BLaER1 (cell line): ENCODE results near the gene GLG1.
"Not testable (repeated sequence)": the region's sequence is repeated elsewhere in the genome, so short reads cannot be mapped to it uniquely, and the experiment has no call there.

Experiments used
- H3K27ac ChIP-seq: shearing (Covaris generic); formaldehyde crosslinking; 2 replicates; pipeline ENCODE4 v1.8.1; 2022
- H3K27me3 ChIP-seq: shearing (Covaris generic); formaldehyde crosslinking; 2 replicates; pipeline ENCODE4 v1.8.1; 2022
- H3K36me3 ChIP-seq: shearing (Covaris generic); formaldehyde crosslinking; 2 replicates; pipeline ENCODE4 v1.8.1; 2022
- H3K4me1 ChIP-seq: shearing (Covaris generic); formaldehyde crosslinking; 2 replicates; pipeline ENCODE4 v1.8.1; 2022
- H3K4me2 ChIP-seq: shearing (Covaris generic); formaldehyde crosslinking; 2 replicates; pipeline ENCODE4 v1.8.1; 2022
- H3K4me3 ChIP-seq: shearing (Covaris generic); formaldehyde crosslinking; 2 replicates; pipeline ENCODE4 v1.8.1; 2022
- H3K9ac ChIP-seq: shearing (Covaris generic); formaldehyde crosslinking; 2 replicates; pipeline ENCODE4 v1.8.1; 2022
- H3K9me3 ChIP-seq: shearing (Covaris generic); formaldehyde crosslinking; 2 replicates; pipeline ENCODE4 v1.8.1; 2022
- H4K20me1 ChIP-seq: shearing (Covaris generic); formaldehyde crosslinking; 2 replicates; pipeline ENCODE4 v1.8.1; 2022
- Cebpa-rat ChIP-seq: shearing (Covaris generic); IDR thresholded peaks from 2 replicates; pipeline ENCODE4 v1.8.1; 2022

The GLG1 gene

GRCh38 chr16:74565378-74565777 lies 41.5 kb downstream of the GLG1 start:
- H3K27ac ChIP-seq, result no peak overlapping the region
- no peak overlapping the region for H3K4me2 ChIP-seq
- peaks cover 33% of the 10 kb centered on the region for H3K36me3 ChIP-seq
- TF ChIP-seq Cebpa-rat, result no peak
- peaks cover 14% of the 10 kb centered on the region; the same call in 1 of the 2 replicates for H3K9me3 ChIP-seq
- 0 out of 2 replicates have a peak, but pooled peaks cover 19% of the 10 kb centered on the region for H3K4me1 ChIP-seq
- H3K4me3 ChIP-seq, result no peak overlapping the region
- H4K20me1 ChIP-seq, result peaks cover 99% of the 10 kb centered on the region
- H3K27me3 ChIP-seq, result no peaks in the 10 kb centered on the region
- no peak overlapping the region for H3K9ac ChIP-seq

GRCh38 chr16:74564451-74564984 lies 42.4 kb downstream of the GLG1 start:
- H3K4me1 ChIP-seq, result 0 out of 2 replicates have a peak, but pooled peaks cover 16% of the 10 kb centered on the region

GRCh38 chr16:74563828-74564263 lies 43.1 kb downstream of the GLG1 start:
- Histone ChIP-seq H3K27ac (0 out of 2 replicates have a peak overlapping the region, but pooled peaks have one; percentile 1), H3K9me3 (peaks cover 10% of the 10 kb centered on the region; the same call in 1 of the 2 replicates), H3K4me3 (no peak overlapping the region), H3K4me2 (no peak overlapping the region), H3K4me1 (0 out of 2 replicates have a peak, but pooled peaks cover 12% of the 10 kb centered on the region), H3K36me3 (peaks cover 38% of the 10 kb centered on the region), H4K20me1 (peaks cover 98% of the 10 kb centered on the region), H3K27me3 (no peaks in the 10 kb centered on the region), H3K9ac (no peak overlapping the region)
- TF ChIP-seq Cebpa-rat, result no peak

More at GRCh38 chr16:74564451-74564984, 42.4 kb downstream of the GLG1 start:
- Histone ChIP-seq H3K27me3 (no peaks in the 10 kb centered on the region), H3K36me3 (peaks cover 36% of the 10 kb centered on the region), H3K27ac (no peak overlapping the region), H3K9me3 (peaks cover 11% of the 10 kb centered on the region; the same call in 1 of the 2 replicates), H3K4me2 (no peak overlapping the region), H3K4me3 (no peak overlapping the region), H4K20me1 (peaks cover 99% of the 10 kb centered on the region), H3K9ac (no peak overlapping the region)
- no peak for TF ChIP-seq Cebpa-rat

- no peak overlapping the region for H3K27ac ChIP-seq
- no peak for TF ChIP-seq Cebpa-rat
- H3K9me3 ChIP-seq, result 0 out of 2 replicates have a peak, but pooled peaks cover 10% of the 10 kb centered on the region
- no peak overlapping the region for H3K4me2 ChIP-seq
- H3K4me1 ChIP-seq, result no peaks in the 10 kb centered on the region
- no peaks in the 10 kb centered on the region for H3K27me3 ChIP-seq
- no peak overlapping the region for H3K4me3 ChIP-seq
- no peak overlapping the region for H3K9ac ChIP-seq
- peaks cover 47% of the 10 kb centered on the region for H3K36me3 ChIP-seq
- peaks cover 98% of the 10 kb centered on the region for H4K20me1 ChIP-seq
Measured at GRCh38 chr16:74562117-74562516, 44.8 kb downstream of the GLG1 start.

GRCh38 chr16:74561626-74562025 lies 45.3 kb downstream of the GLG1 start:
- no peak for TF ChIP-seq Cebpa-rat
- Histone ChIP-seq H3K36me3 (peaks cover 48% of the 10 kb centered on the region), H3K27me3 (no peaks in the 10 kb centered on the region), H3K4me3 (no peak overlapping the region), H3K9me3 (0 out of 2 replicates have a peak, but pooled peaks cover 10% of the 10 kb centered on the region), H3K27ac (no peak overlapping the region), H3K9ac (no peak overlapping the region), H3K4me2 (no peak overlapping the region), H3K4me1 (no peaks in the 10 kb centered on the region), H4K20me1 (peaks cover 99% of the 10 kb centered on the region)

GRCh38 chr16:74560912-74561311 lies 46.0 kb downstream of the GLG1 start:
- H3K36me3 ChIP-seq, result peaks cover 46% of the 10 kb centered on the region
- no peaks in the 10 kb centered on the region for H3K27me3 ChIP-seq
- H3K4me3 ChIP-seq, result no peak overlapping the region
- H3K27ac ChIP-seq, result no peak overlapping the region
- H3K9ac ChIP-seq, result no peak overlapping the region
- 0 out of 2 replicates have a peak, but pooled peaks cover 6% of the 10 kb centered on the region for H3K9me3 ChIP-seq
- no peak overlapping the region for H3K4me2 ChIP-seq
- TF ChIP-seq Cebpa-rat, result no peak
- H4K20me1 ChIP-seq, result peaks cover 99% of the 10 kb centered on the region
- H3K4me1 ChIP-seq, result no peaks in the 10 kb centered on the region

GRCh38 chr16:74558873-74559272 lies 48.0 kb downstream of the GLG1 start:
- Histone ChIP-seq H3K27me3 (no peaks in the 10 kb centered on the region), H3K4me3 (no peak overlapping the region), H4K20me1 (peaks cover 79% of the 10 kb centered on the region), H3K9ac (no peak overlapping the region), H3K27ac (no peak overlapping the region), H3K4me2 (no peak overlapping the region), H3K9me3 (no peaks in the 10 kb centered on the region), H3K36me3 (peaks cover 39% of the 10 kb centered on the region), H3K4me1 (no peaks in the 10 kb centered on the region)
- no peak for TF ChIP-seq Cebpa-rat

- Histone ChIP-seq H3K27ac (no peak overlapping the region), H3K27me3 (no peaks in the 10 kb centered on the region), H3K4me2 (no peak overlapping the region), H3K36me3 (peaks cover 26% of the 10 kb centered on the region), H3K9me3 (no peaks in the 10 kb centered on the region), H3K9ac (no peak overlapping the region), H3K4me3 (no peak overlapping the region), H3K4me1 (no peaks in the 10 kb centered on the region), H4K20me1 (peaks cover 63% of the 10 kb centered on the region)
- TF ChIP-seq Cebpa-rat, result no peak
Measured at GRCh38 chr16:74557275-74557674, 49.6 kb downstream of the GLG1 start.

- Histone ChIP-seq H3K4me3 (no peak overlapping the region), H3K4me2 (no peak overlapping the region), H4K20me1 (peaks cover 55% of the 10 kb centered on the region), H3K27ac (no peak overlapping the region), H3K4me1 (no peaks in the 10 kb centered on the region), H3K36me3 (peaks cover 26% of the 10 kb centered on the region), H3K9me3 (no peaks in the 10 kb centered on the region), H3K27me3 (no peaks in the 10 kb centered on the region), H3K9ac (no peak overlapping the region)
- no peak for TF ChIP-seq Cebpa-rat
Measured at GRCh38 chr16:74556375-74556922, 50.5 kb downstream of the GLG1 start.

GRCh38 chr16:74552357-74552756 lies 54.6 kb downstream of the GLG1 start:
- H3K4me2 ChIP-seq, H3K9ac ChIP-seq, H3K27me3 ChIP-seq, H3K9me3 ChIP-seq, H3K4me3 ChIP-seq, H3K27ac ChIP-seq: not testable (repeated sequence)
- peaks cover 10% of the 10 kb centered on the region; the same call in 1 of the 2 replicates for H3K4me1 ChIP-seq
- H3K36me3 ChIP-seq, result peaks cover 17% of the 10 kb centered on the region
- H4K20me1 ChIP-seq, result peaks cover 19% of the 10 kb centered on the region

GRCh38 chr16:74550227-74551019 lies 56.5 kb downstream of the GLG1 start:
- H3K36me3 ChIP-seq, result peaks cover 15% of the 10 kb centered on the region
- not testable (repeated sequence) for H3K4me2 ChIP-seq

GRCh38 chr16:74546112-74546511 lies 60.8 kb downstream of the GLG1 start:
- H3K4me2 ChIP-seq, H3K4me3 ChIP-seq, H3K9me3 ChIP-seq, H3K27me3 ChIP-seq, H3K27ac ChIP-seq, H3K9ac ChIP-seq: not testable (repeated sequence)
- peaks cover 16% of the 10 kb centered on the region; the same call in 1 of the 2 replicates for H4K20me1 ChIP-seq
- peaks cover 16% of the 10 kb centered on the region for H3K36me3 ChIP-seq
- peaks cover 14% of the 10 kb centered on the region; the same call in 1 of the 2 replicates for H3K4me1 ChIP-seq

More at GRCh38 chr16:74550227-74551019, 56.5 kb downstream of the GLG1 start:
- H3K9ac ChIP-seq, H3K27ac ChIP-seq, H3K9me3 ChIP-seq, H3K27me3 ChIP-seq, H4K20me1 ChIP-seq, H3K4me3 ChIP-seq: not testable (repeated sequence)
- peaks cover 10% of the 10 kb centered on the region; the same call in 1 of the 2 replicates for H3K4me1 ChIP-seq

- not testable (repeated sequence) for H3K27me3 ChIP-seq, H3K36me3 ChIP-seq, H3K4me3 ChIP-seq, H3K9me3 ChIP-seq, H3K27ac ChIP-seq, H3K4me1 ChIP-seq, H3K9ac ChIP-seq
- H3K4me2 ChIP-seq, result 0 out of 2 replicates have a peak overlapping the region, but pooled peaks have one; percentile 22
- H4K20me1 ChIP-seq, result peaks cover 16% of the 10 kb centered on the region; the same call in 1 of the 2 replicates
Measured at GRCh38 chr16:74542911-74543578, 63.9 kb downstream of the GLG1 start.
